SU-DHL-6 (cell line): ENCODE results near the gene NECAB2.

Experiments used
- H2AFZ ChIP-seq: fragments of 200-600 bp; sonication (generic); 2 replicates; pipeline ENCODE4 v1.6.1; 2014; ENCODE audit warnings: low read depth, mild to moderate bottlenecking, moderate library complexity, mixed read lengths, antibody characterized with exemption, low read length; ENCODE audit not compliant: severe bottlenecking
- H3F3A ChIP-seq: fragments of 200-600 bp; shearing (Covaris generic); 2 replicates; pipeline ENCODE4 v1.6.0; 2016; ENCODE audit warnings: antibody characterized with exemption, mild to moderate bottlenecking; ENCODE audit not compliant: insufficient read depth
- H3K27ac ChIP-seq: fragments of 200-600 bp; sonication (generic); 2 replicates; pipeline ENCODE4 v1.5.1; 2016; ENCODE audit warnings: low read depth, mild to moderate bottlenecking, low read length, moderate library complexity, mixed read lengths
- H3K27me3 ChIP-seq: fragments of 200-600 bp; sonication (generic), shearing (Covaris generic); 2 replicates; pipeline ENCODE4 v1.6.0; 2014; ENCODE audit warnings: mild to moderate bottlenecking, low read length
- H3K36me3 ChIP-seq: fragments of 200-600 bp; sonication (generic); 2 replicates; pipeline ENCODE4 v1.6.1; 2014; ENCODE audit warnings: mild to moderate bottlenecking, low read length, mixed read lengths
- H3K4me2 ChIP-seq: fragments of 300-600, 200-600 bp; shearing (Covaris generic), sonication (generic); 2 replicates; pipeline ENCODE4 v1.6.0; 2014; ENCODE audit warnings: low read length, low read depth, mild to moderate bottlenecking; ENCODE audit not compliant: poor library complexity, severe bottlenecking
- H3K4me3 ChIP-seq: fragments of 200-600 bp; sonication (generic); 2 replicates; pipeline ENCODE4 v1.5.1; 2014; ENCODE audit warnings: antibody characterized with exemption, low read length, mild to moderate bottlenecking, mixed read lengths; ENCODE audit not compliant: insufficient read depth, poor library complexity, severe bottlenecking
- H3K79me2 ChIP-seq: fragments of 200-600 bp; sonication (generic); 2 replicates; pipeline ENCODE4 v1.6.1; 2014; ENCODE audit warnings: mild to moderate bottlenecking, low read length, moderate library complexity; ENCODE audit not compliant: insufficient read depth
- H3K9ac ChIP-seq: fragments of 200-600 bp; sonication (generic); 2 replicates; pipeline ENCODE4 v1.7.0; 2014; ENCODE audit warnings: mild to moderate bottlenecking, low read length
- H3K9me2 ChIP-seq: fragments of 200-600 bp; sonication (generic); replicated peaks from 2 replicates; pipeline ENCODE4 v1.6.1; 2014; ENCODE audit warnings: low read length; ENCODE audit not compliant: insufficient read depth
- H3K9me3 ChIP-seq: fragments of 200-600 bp; sonication (generic); 2 replicates; pipeline ENCODE4 v1.6.1; 2014; ENCODE audit warnings: low read length, mixed read lengths; ENCODE audit not compliant: insufficient read depth
- H4K20me1 ChIP-seq: fragments of 200-600 bp; sonication (generic); 2 replicates; pipeline ENCODE4 v1.6.1; 2014; ENCODE audit warnings: low read depth, mild to moderate bottlenecking, antibody characterized with exemption, low read length, moderate library complexity, mixed read lengths
- EZH2phosphoT487 ChIP-seq: fragments of 200-600 bp; sonication (generic), shearing (Covaris generic); conservative IDR thresholded peaks from 2 replicates; pipeline ENCODE4 v1.6.1; 2018; ENCODE audit warnings: mild to moderate bottlenecking, antibody characterized with exemption, low read length, moderate library complexity, mixed read lengths
- TF ChIP-seq, protein P1 (sequence below): fragments of 200-600 bp; sonication (generic); IDR thresholded peaks from one replicate; pipeline ENCODE4 v1.5.1; 2017; ENCODE audit warnings: antibody characterized with exemption, mild to moderate bottlenecking, low read length, moderate library complexity; ENCODE audit not compliant: insufficient read depth, poor library complexity, severe bottlenecking

Gene NECAB2

DNA sequence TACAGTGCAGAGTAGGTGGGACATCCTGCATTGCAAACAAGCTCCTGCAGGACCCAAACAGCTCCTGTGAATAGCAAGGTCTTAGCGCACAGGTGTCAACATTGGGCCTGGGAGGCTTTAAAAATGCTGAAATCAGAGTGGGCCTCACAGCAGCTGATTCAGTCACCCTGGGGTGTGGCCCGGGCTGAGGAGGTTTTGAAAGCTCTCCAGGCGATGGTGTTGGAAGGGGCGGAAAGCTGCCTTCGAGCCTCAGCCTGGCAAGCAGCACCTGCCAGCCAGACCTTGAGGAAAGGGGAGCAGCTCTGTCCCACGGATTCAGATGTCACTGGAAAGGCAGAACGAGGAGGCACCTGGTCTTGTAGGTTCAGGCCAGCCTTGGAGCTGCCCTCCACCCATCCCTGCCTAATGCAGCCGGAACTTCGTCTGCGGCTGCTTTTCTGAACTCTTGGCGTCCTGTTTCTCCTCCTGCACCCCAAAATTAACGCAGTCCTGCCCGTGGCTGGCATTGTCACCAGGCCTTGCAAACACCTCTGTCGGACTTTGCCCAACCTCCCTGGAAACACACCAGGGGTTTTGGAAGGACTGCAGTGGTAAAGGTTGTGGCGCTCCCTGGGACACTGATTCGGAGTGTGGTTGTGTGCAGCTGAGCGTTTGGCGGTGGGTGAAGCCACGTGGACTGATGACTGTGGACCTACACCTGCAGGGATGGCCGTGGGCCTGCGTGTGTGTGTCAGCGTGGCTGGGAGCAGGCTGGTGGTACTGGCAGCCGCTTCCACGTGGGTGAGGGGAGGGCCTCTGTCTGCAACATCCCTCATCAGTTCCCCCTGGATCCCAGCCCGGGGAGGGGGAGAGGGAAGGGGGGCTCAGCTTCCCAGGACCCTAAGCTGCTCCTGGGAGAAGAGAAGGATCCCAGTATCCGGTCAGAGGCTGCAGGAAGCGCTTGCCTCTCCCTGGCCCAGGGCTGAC is 3.4 kb downstream of the NECAB2 start:
- Histone ChIP-seq H4K20me1 (no peaks in the 10 kb centered on the region), H2AFZ (no peak overlapping the region), H3K9me3 (no peaks in the 10 kb centered on the region), H3K9ac (no peak overlapping the region), H3K36me3 (no peaks in the 10 kb centered on the region), H3K4me2 (no peak overlapping the region), H3K27me3 (no peaks in the 10 kb centered on the region), H3F3A (no peaks in the 10 kb centered on the region), H3K9me2 (no peaks in the 10 kb centered on the region), H3K79me2 (no peaks in the 10 kb centered on the region), H3K4me3 (no peak overlapping the region), H3K27ac (no peak overlapping the region)
- TF ChIP-seq, protein P1, sequence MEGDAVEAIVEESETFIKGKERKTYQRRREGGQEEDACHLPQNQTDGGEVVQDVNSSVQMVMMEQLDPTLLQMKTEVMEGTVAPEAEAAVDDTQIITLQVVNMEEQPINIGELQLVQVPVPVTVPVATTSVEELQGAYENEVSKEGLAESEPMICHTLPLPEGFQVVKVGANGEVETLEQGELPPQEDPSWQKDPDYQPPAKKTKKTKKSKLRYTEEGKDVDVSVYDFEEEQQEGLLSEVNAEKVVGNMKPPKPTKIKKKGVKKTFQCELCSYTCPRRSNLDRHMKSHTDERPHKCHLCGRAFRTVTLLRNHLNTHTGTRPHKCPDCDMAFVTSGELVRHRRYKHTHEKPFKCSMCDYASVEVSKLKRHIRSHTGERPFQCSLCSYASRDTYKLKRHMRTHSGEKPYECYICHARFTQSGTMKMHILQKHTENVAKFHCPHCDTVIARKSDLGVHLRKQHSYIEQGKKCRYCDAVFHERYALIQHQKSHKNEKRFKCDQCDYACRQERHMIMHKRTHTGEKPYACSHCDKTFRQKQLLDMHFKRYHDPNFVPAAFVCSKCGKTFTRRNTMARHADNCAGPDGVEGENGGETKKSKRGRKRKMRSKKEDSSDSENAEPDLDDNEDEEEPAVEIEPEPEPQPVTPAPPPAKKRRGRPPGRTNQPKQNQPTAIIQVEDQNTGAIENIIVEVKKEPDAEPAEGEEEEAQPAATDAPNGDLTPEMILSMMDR, result no peak
- TF ChIP-seq EZH2phosphoT487, result no peak

DNA sequence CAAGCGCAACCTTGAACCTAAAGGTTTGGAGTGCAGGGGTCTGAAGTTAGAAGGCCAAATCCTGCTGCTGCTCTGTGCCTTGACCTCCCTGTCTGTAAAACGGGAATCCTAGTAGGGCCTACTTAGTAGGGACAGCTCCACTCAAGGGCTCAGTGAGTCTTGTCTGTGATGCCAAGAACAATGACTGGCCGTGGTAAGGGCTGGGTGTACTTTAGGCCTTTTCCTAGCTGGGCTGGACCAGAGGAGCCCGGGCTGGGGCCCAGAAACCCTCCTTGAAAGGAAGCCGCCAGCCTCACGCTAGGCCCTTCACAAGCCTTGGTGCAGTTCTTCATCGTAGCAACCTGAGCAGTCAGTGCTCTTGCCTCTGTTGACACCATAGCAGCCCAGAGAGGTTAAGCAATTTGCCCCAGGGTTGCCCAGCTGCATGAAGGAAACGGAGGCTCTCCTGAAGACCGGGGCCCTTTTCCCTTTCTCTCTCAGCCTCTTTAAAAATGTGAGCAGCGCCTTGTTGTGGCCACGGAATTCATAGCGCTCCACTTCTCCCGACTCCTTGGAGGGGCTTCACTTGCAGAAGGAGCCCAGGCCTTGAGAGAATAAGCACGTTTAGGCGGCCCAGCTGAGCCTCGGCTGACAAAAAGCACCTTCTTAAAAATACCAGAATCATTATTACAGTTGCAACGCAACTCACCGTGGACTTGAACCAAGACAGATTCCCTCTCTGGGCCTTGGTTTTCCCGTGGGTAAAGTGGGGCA is 4.4 kb downstream of the NECAB2 start:
- no peaks in the 10 kb centered on the region for H3K9me3 ChIP-seq
- no peaks in the 10 kb centered on the region for H3K79me2 ChIP-seq
- no peaks in the 10 kb centered on the region for H3K27me3 ChIP-seq

DNA sequence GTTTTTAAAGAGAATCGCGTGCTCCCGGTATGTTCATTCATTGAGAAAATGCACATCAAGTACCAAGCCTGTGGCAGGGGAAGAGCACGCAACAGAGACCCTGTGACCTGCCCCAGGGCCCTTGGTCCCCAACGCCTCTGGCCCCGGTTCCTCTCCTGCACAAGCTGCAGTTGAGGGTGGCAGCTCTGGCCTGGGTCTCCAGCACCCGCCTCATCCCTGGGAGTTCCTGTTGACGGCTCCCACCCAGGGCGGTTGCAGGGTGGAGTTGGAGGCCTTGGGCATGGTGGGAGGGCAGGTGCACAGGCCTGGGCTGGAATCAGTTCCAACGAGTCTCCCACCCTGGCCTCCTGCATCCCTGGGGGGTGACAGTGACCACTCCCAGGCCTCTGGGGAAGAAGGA is 5.0 kb downstream of the NECAB2 start:
- TF ChIP-seq, protein P1, result no peak
- no peak for TF ChIP-seq EZH2phosphoT487
- H3K9me3 ChIP-seq, result 0 out of 2 replicates have a peak, but pooled peaks cover under 1% of the 10 kb centered on the region
- H3K4me3 ChIP-seq, result no peak overlapping the region
- H3K4me2 ChIP-seq, result no peak overlapping the region
- no peaks in the 10 kb centered on the region for H3K79me2 ChIP-seq
- H2AFZ ChIP-seq, result no peak overlapping the region
- no peaks in the 10 kb centered on the region for H3K9me2 ChIP-seq
- H4K20me1 ChIP-seq, result no peaks in the 10 kb centered on the region
- no peaks in the 10 kb centered on the region for H3F3A ChIP-seq
- H3K9ac ChIP-seq, result no peak overlapping the region
- H3K27me3 ChIP-seq, result no peaks in the 10 kb centered on the region
- H3K36me3 ChIP-seq, result no peaks in the 10 kb centered on the region
- H3K27ac ChIP-seq, result no peak overlapping the region

More for the DNA sequence above, 4.4 kb downstream of the NECAB2 start:
- Histone ChIP-seq H4K20me1 (no peaks in the 10 kb centered on the region), H3K9ac (no peak overlapping the region), H2AFZ (no peak overlapping the region), H3K27ac (no peak overlapping the region), H3K4me2 (no peak overlapping the region), H3K36me3 (no peaks in the 10 kb centered on the region), H3K9me2 (no peaks in the 10 kb centered on the region), H3K4me3 (no peak overlapping the region), H3F3A (no peaks in the 10 kb centered on the region)
- TF ChIP-seq EZH2phosphoT487, result no peak
- TF ChIP-seq, protein P1, result no peak
